H1 (cell line): ENCODE results near the gene GAN. TPM values are rescaled to one million over a fixed set of nuclear protein-coding genes. Genes with fewer than 3 reads are reported as not detected.

ENCODE experiments used
- SP1 ChIP-seq: IDR thresholded peaks from 2 replicates; pipeline ENCODE4 v1.6.1; 2011; ENCODE audit warnings: low read depth, low read length
- polyA plus RNA-seq, 7 experiments: library from polyadenylated mRNA; depleted of rRNA in 3 of 7; stranded (reverse) in 5 of 7; unstranded in 2 of 7; fragments of >200 nt in 5 of 7; fragments of 200-250 nt in 2 of 7; gene quantifications; 1 replicate in 5 of 7; 2 replicates in 1 of 7; 4 replicates in 1 of 7; pipeline versions ENCODE4 v1.2.1 to v1.2.3, GENCODE V29; 2011 to 2013; ENCODE audit warnings: missing spikeins in 2 of 7, mixed read lengths in 2 of 7
- total RNA-seq: library from RNA; stranded (reverse); fragmentation: NEBNext Ultra II Directional; extraction: Animal tissue kit (Norgen Biotek cat#: 25700); gene quantifications from 2 replicates; pipeline ENCODE4 v1.2.1, GENCODE V29; 2021
- TF ChIP-seq, protein P1 (sequence below): IDR thresholded peaks from 2 replicates; pipeline ENCODE4 v1.6.1; 2012; ENCODE audit warnings: low read length, inconsistent platforms

Gene GAN
- total and polyA plus RNA-seq, 2 of the 8 experiments (the other 6 are each of a cell fraction or from before 2014, with no cell fraction given), result 4.5 to 23.9 TPM

DNA sequence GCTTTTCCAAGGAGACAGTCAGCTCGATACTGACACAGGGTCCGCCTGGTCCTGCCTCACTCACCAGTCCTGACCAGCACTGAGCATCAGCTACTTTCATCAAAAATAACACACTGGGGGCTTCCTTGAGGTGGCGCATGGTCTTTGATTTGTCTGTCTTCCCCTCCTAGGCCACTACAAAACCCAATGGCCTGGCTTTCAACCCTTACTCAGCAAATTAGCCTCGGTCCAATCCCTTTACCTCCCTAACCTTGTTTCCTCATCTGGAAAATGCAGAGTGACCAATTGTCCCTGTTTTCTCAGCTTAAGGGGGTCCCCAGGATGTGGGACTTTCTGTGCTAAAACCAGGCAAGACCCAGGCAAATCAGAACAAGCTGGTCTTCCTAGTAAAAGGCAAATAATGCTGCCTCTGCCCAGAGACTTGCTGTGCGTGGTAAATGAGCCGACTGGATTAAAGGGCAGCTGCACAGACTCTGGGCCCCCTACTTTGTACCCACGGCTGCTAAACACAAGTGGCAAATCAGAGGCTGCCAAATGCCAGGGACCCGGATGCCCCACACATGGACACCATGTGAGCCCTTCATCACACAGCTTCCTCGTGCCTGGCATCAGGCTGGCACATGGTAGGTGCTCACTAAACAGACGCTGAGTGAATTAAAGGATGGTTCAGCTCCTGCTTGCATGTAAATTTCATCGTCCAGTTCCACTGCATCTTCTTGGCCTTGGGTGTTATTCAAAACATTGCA lies 98.7 kb downstream of the GAN start (continued):
- no peak for TF ChIP-seq SP1
- TF ChIP-seq, protein P1, sequence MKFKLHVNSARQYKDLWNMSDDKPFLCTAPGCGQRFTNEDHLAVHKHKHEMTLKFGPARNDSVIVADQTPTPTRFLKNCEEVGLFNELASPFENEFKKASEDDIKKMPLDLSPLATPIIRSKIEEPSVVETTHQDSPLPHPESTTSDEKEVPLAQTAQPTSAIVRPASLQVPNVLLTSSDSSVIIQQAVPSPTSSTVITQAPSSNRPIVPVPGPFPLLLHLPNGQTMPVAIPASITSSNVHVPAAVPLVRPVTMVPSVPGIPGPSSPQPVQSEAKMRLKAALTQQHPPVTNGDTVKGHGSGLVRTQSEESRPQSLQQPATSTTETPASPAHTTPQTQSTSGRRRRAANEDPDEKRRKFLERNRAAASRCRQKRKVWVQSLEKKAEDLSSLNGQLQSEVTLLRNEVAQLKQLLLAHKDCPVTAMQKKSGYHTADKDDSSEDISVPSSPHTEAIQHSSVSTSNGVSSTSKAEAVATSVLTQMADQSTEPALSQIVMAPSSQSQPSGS, result no peak
